ENCODE data around the gene STK4. TPM values are rescaled to one million over a fixed set of nuclear protein-coding genes. Genes with fewer than 3 reads are reported as not detected.
A peak's percentile ranks its signal among the peaks of the same experiment; 100 is the strongest.

Gene STK4
- polyA plus RNA-seq, 4 donors = 15.4 to 21.7 (median 19.4) TPM

- DNase-seq (ENCODE audit: low read depth in 4 of 4, low spot score in 3 of 4) = no peak
Measured at GRCh38 chr20:45080867-45081624, 114.7 kb downstream of the STK4 start.

- no peak for DNase-seq (ENCODE audit: low read depth in 4 of 4, low spot score in 3 of 4)
Measured at GRCh38 chr20:45082468-45082867, 116.2 kb downstream of the STK4 start.

- DNase-seq (ENCODE audit: low read depth in 4 of 4, low spot score in 3 of 4) = no peak
Measured at GRCh38 chr20:45083127-45083526, 116.8 kb downstream of the STK4 start.

GRCh38 chr20:45085289-45085688 lies 119.0 kb downstream of the STK4 start:
- no peak for DNase-seq (ENCODE audit: low read depth in 4 of 4, low spot score in 3 of 4)

- no peak for DNase-seq (ENCODE audit: low read depth in 4 of 4, low spot score in 3 of 4)
Measured at GRCh38 chr20:45085867-45086266, 119.6 kb downstream of the STK4 start.

- no peak for DNase-seq (ENCODE audit: low read depth in 4 of 4, low spot score in 3 of 4)
Measured at GRCh38 chr20:45087097-45087790, 120.9 kb downstream of the STK4 start.

GRCh38 chr20:45087814-45088213 lies 121.5 kb downstream of the STK4 start:
- DNase-seq (ENCODE audit: low read depth in 4 of 4, low spot score in 3 of 4) = no peak

GRCh38 chr20:45088247-45088646 lies 121.9 kb downstream of the STK4 start:
- DNase-seq (ENCODE audit: low read depth in 4 of 4, low spot score in 3 of 4) = no peak

- DNase-seq (ENCODE audit: low read depth in 4 of 4, low spot score in 3 of 4) = no peak
Measured at GRCh38 chr20:45090481-45090880, 124.2 kb downstream of the STK4 start.

- DNase-seq (ENCODE audit: low read depth in 4 of 4, low spot score in 3 of 4) = no peak
Measured at GRCh38 chr20:45091366-45091765, 125.1 kb downstream of the STK4 start.

GRCh38 chr20:45092898-45093297 lies 126.6 kb downstream of the STK4 start:
- no peak for DNase-seq (ENCODE audit: low read depth in 4 of 4, low spot score in 3 of 4)

GRCh38 chr20:45094201-45094600 lies 127.9 kb downstream of the STK4 start:
- no peak for DNase-seq (ENCODE audit: low read depth in 4 of 4, low spot score in 3 of 4)

- DNase-seq (ENCODE audit: low read depth in 4 of 4, low spot score in 3 of 4) = no peak
Measured at GRCh38 chr20:45094864-45095574, 128.7 kb downstream of the STK4 start.

- peak in 2 of 4 donors; percentile 22 for DNase-seq (ENCODE audit: low read depth in 4 of 4, low spot score in 3 of 4)
Measured at GRCh38 chr20:45095805-45096238, 129.5 kb downstream of the STK4 start.

GRCh38 chr20:45096781-45097180 lies 130.5 kb downstream of the STK4 start:
- no peak for DNase-seq (ENCODE audit: low read depth in 4 of 4, low spot score in 3 of 4)

- peak in 2 of 4 donors; percentile 10 to 16 for DNase-seq (ENCODE audit: low read depth in 4 of 4, low spot score in 3 of 4)
Measured at GRCh38 chr20:45097485-45098102, 131.3 kb downstream of the STK4 start.

- peak in 2 of 4 donors; percentile 12 to 16 for DNase-seq (ENCODE audit: low read depth in 4 of 4, low spot score in 3 of 4)
Measured at GRCh38 chr20:45098103-45098773, 131.9 kb downstream of the STK4 start.

GRCh38 chr20:45100563-45101245 lies 134.4 kb downstream of the STK4 start, which contains the start of gene KCNS1:
Gene KCNS1 (minus strand): TSS chr20:45101127. CDS start chr20:45099236, 1,891 bp downstream.
- no peak for DNase-seq (ENCODE audit: low read depth in 4 of 4, low spot score in 3 of 4)

GRCh38 chr20:45101333-45101850 lies 135.1 kb downstream of the STK4 start:
- DNase-seq (ENCODE audit: low read depth in 4 of 4, low spot score in 3 of 4) = no peak
